HepG2 (cell line): ENCODE data around the gene SPTBN4. TPM values are rescaled to one million over a fixed set of nuclear protein-coding genes. Genes with fewer than 3 reads are reported as not detected.
A peak's percentile ranks its signal among the peaks of the same experiment; 100 is the strongest.

Experiments
- DNMT3B ChIP-seq: conservative IDR thresholded peaks from 2 replicates; pipeline ENCODE4 v1.6.1; 2016; ENCODE audit warnings: missing biosample characterization, control low read depth
- GPN1 ChIP-seq: sonication (generic); formaldehyde crosslinking; IDR thresholded peaks from 2 replicates; pipeline ENCODE4 v1.5.1; 2020; ENCODE audit warnings: missing genetic modification reagents, borderline replicate concordance
- HNRNPH1 ChIP-seq: fragments of 200-400 bp; formaldehyde crosslinking; optimal IDR thresholded peaks from 2 replicates; pipeline ENCODE3; 2017; ENCODE audit warnings: mild to moderate bottlenecking, low read depth, low read length
- ISL2 ChIP-seq: sonication (generic); formaldehyde crosslinking; IDR thresholded peaks from 2 replicates; pipeline ENCODE4 v1.5.0; 2020; ENCODE audit warnings: missing genetic modification reagents
- KDM2A ChIP-seq: sonication (generic); formaldehyde crosslinking; IDR thresholded peaks from 2 replicates; pipeline ENCODE4 v1.4.0; 2020; ENCODE audit warnings: low read depth, missing genetic modification reagents, borderline replicate concordance
- MAF1 ChIP-seq: sonication (generic); formaldehyde crosslinking; IDR thresholded peaks from 2 replicates; pipeline ENCODE4 v1.5.0; 2020; ENCODE audit warnings: missing genetic modification reagents, borderline replicate concordance
- MIXL1 ChIP-seq: IDR thresholded peaks from 2 replicates; pipeline ENCODE4 v1.6.1; 2016
- NFATC3 ChIP-seq: sonication (generic); formaldehyde crosslinking; IDR thresholded peaks from 2 replicates; pipeline ENCODE4 v1.5.1; 2020; ENCODE audit warnings: mild to moderate bottlenecking, missing genetic modification reagents
- PRPF4 ChIP-seq: fragments of 200-400 bp; formaldehyde crosslinking; IDR thresholded peaks from 2 replicates; pipeline ENCODE4 v1.6.1; 2016; ENCODE audit warnings: low read length, low read depth; ENCODE audit not compliant: poor library complexity, severe bottlenecking
- RORA ChIP-seq: sonication (generic); formaldehyde crosslinking; IDR thresholded peaks from 2 replicates; pipeline ENCODE4 v1.5.0; 2020; ENCODE audit warnings: mild to moderate bottlenecking, missing genetic modification reagents, moderate library complexity
- TAF15 ChIP-seq: fragments of 200-400 bp; formaldehyde crosslinking; IDR thresholded peaks from one replicate; pipeline ENCODE4 v1.6.1; 2018; ENCODE audit warnings: mild to moderate bottlenecking, low read depth, low read length; ENCODE audit not compliant: poor library complexity, severe bottlenecking
- TRIM22 ChIP-seq: fragments of 450-650 bp; IDR thresholded peaks from 2 replicates; pipeline ENCODE4 v1.6.1; 2017
- TRIM24 ChIP-seq: sonication (generic); formaldehyde crosslinking; IDR thresholded peaks from 2 replicates; pipeline ENCODE4 v1.8.0; 2022; ENCODE audit warnings: mild to moderate bottlenecking, missing genetic modification reagents
- ZEB1 ChIP-seq: IDR thresholded peaks from 2 replicates; pipeline ENCODE4 v1.6.1; 2012; ENCODE audit warnings: mild to moderate bottlenecking, low read depth, inconsistent platforms; ENCODE audit not compliant: insufficient replicate concordance
- ZNF30 ChIP-seq: sonication (generic); formaldehyde crosslinking; IDR thresholded peaks from 2 replicates; pipeline ENCODE4 v1.5.0; 2020; ENCODE audit warnings: mild to moderate bottlenecking, missing genetic modification reagents
- ZNF460 ChIP-seq: sonication (generic); formaldehyde crosslinking; IDR thresholded peaks from 2 replicates; pipeline ENCODE4 v1.5.1; 2020; ENCODE audit warnings: missing genetic modification reagents, mild to moderate bottlenecking, borderline replicate concordance
- ZNF496 ChIP-seq: sonication (generic); formaldehyde crosslinking; IDR thresholded peaks from 2 replicates; pipeline ENCODE4 v1.8.1; 2023; ENCODE audit warnings: mild to moderate bottlenecking, moderate library complexity, missing genetic modification reagents; ENCODE audit not compliant: insufficient replicate concordance
- ZNF552 ChIP-seq: sonication (generic); formaldehyde crosslinking; IDR thresholded peaks from 2 replicates; pipeline ENCODE4 v1.9.0; 2022; ENCODE audit warnings: missing genetic modification reagents, mild to moderate bottlenecking, borderline replicate concordance
- ZNF577 ChIP-seq: sonication (generic); formaldehyde crosslinking; IDR thresholded peaks from 2 replicates; pipeline ENCODE4 v1.4.0; 2020; ENCODE audit warnings: mild to moderate bottlenecking, low read depth, missing genetic modification reagents, borderline replicate concordance
- ZNF776 ChIP-seq: sonication (generic); formaldehyde crosslinking; IDR thresholded peaks from 2 replicates; pipeline ENCODE4 v1.4.0; 2020; ENCODE audit warnings: mild to moderate bottlenecking, missing genetic modification reagents
- polyA plus RNA-seq, 8 experiments: library from polyadenylated mRNA; depleted of rRNA in 3 of 8; stranded (reverse) in 7 of 8; unstranded in 1 of 8; fragments of >200 nt; fragmentation: Illumina TruSeq in 4 of 8; extraction: Trizol in 4 of 8; gene quantifications; 2 replicates each; pipeline versions ENCODE4 v1.2.1 to v1.2.3, GENCODE V29; 2011 to 2016; ENCODE audit warnings: low read depth in 4 of 8, missing spikeins in 1 of 8, mixed read lengths in 1 of 8; ENCODE audit not compliant: insufficient read depth in 1 of 8
- total RNA-seq, 5 experiments: library from RNA; depleted of rRNA; stranded (reverse); fragments of >200 nt; fragmentation: Illumina TruSeq; extraction: Trizol; gene quantifications; 2 replicates each; pipeline ENCODE4 v1.2.3, GENCODE V29; 2016; ENCODE audit warnings: low read depth in 1 of 5
- TF ChIP-seq, protein P1 (sequence below): IDR thresholded peaks from 2 replicates; pipeline ENCODE4 v1.6.1; 2012; ENCODE audit warnings: low read length, improper control_type of control experiment
- TF ChIP-seq, protein P2 (sequence below): sonication (generic); formaldehyde crosslinking; conservative IDR thresholded peaks from 2 replicates; pipeline ENCODE4 v1.4.0; 2020; ENCODE audit warnings: missing genetic modification reagents

Gene SPTBN4
- total and polyA plus RNA-seq, 2 of the 13 experiments (the other 11 are each of a cell fraction or from before 2014, with no cell fraction given): 0.11 TPM

DNA sequence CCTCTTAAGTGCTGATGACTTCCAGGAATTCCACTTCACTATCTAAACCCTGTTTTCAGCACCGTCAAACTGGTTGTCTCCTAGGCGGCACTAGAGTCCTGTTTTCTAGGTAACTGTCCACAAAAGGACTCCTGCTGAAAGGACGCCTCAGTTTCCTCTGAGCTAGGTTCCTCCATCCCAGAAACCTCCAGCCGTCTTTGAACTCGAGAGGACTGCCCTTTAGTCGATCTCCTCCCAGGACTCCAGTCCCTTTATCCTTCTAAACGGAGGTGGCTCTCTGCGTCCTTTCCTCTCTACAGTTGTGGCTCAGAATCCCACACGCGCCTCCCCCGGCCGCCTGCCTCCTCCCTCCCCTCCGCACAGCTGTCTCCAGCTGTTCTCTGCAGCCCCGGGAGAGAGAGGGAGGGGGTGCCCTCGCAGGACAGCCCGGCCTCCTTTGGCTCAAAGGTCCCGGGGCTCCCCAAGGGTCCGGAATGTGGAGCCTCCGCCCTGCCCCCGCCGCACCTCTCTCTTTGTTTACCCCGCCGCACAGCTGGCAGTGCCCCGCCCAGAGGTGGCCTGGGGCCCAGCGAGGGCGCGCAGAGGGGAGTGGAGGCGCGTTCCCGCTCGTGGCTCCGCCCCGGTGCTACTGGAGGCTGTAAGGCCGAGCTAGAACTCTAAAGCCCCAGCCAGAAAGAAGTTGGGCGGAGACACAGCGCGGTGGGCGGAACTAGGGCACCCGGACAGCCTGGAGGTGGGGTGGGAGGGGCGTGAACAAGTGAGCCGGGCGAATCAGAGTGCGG, 136.8 kb downstream of the SPTBN4 start (continued):
- TF ChIP-seq, protein P1, sequence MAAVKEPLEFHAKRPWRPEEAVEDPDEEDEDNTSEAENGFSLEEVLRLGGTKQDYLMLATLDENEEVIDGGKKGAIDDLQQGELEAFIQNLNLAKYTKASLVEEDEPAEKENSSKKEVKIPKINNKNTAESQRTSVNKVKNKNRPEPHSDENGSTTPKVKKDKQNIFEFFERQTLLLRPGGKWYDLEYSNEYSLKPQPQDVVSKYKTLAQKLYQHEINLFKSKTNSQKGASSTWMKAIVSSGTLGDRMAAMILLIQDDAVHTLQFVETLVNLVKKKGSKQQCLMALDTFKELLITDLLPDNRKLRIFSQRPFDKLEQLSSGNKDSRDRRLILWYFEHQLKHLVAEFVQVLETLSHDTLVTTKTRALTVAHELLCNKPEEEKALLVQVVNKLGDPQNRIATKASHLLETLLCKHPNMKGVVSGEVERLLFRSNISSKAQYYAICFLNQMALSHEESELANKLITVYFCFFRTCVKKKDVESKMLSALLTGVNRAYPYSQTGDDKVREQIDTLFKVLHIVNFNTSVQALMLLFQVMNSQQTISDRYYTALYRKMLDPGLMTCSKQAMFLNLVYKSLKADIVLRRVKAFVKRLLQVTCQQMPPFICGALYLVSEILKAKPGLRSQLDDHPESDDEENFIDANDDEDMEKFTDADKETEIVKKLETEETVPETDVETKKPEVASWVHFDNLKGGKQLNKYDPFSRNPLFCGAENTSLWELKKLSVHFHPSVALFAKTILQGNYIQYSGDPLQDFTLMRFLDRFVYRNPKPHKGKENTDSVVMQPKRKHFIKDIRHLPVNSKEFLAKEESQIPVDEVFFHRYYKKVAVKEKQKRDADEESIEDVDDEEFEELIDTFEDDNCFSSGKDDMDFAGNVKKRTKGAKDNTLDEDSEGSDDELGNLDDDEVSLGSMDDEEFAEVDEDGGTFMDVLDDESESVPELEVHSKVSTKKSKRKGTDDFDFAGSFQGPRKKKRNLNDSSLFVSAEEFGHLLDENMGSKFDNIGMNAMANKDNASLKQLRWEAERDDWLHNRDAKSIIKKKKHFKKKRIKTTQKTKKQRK: no peak
- TF ChIP-seq TAF15: peak; percentile 90
- TF ChIP-seq NFATC3 (CRISPR knock-in tag): no peak; the same call in 1 of the 2 replicates
- TF ChIP-seq, protein P2, sequence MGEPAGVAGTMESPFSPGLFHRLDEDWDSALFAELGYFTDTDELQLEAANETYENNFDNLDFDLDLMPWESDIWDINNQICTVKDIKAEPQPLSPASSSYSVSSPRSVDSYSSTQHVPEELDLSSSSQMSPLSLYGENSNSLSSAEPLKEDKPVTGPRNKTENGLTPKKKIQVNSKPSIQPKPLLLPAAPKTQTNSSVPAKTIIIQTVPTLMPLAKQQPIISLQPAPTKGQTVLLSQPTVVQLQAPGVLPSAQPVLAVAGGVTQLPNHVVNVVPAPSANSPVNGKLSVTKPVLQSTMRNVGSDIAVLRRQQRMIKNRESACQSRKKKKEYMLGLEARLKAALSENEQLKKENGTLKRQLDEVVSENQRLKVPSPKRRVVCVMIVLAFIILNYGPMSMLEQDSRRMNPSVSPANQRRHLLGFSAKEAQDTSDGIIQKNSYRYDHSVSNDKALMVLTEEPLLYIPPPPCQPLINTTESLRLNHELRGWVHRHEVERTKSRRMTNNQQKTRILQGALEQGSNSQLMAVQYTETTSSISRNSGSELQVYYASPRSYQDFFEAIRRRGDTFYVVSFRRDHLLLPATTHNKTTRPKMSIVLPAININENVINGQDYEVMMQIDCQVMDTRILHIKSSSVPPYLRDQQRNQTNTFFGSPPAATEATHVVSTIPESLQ: no peak
- no peak for TF ChIP-seq ZNF30
- 0 out of 2 replicates have a peak, but pooled peaks have one; percentile 53 for TF ChIP-seq MAF1 (CRISPR knock-in tag)
- TF ChIP-seq ZNF460: peak; percentile 19; the same call in 1 of the 2 replicates
- TF ChIP-seq TRIM24 (CRISPR knock-in tag): no peak
- peak; percentile 86 for TF ChIP-seq ISL2
- no peak for TF ChIP-seq RORA (CRISPR knock-in tag)
- no peak for TF ChIP-seq ZNF577 (CRISPR knock-in tag)
- TF ChIP-seq ZEB1: peak; percentile 85
- no peak for TF ChIP-seq GPN1 (CRISPR knock-in tag)
- peak; percentile 89 for TF ChIP-seq KDM2A (CRISPR knock-in tag)
- TF ChIP-seq HNRNPH1: no peak
- 0 out of 2 replicates have a peak, but pooled peaks have one; percentile 59 for TF ChIP-seq ZNF776 (CRISPR knock-in tag)
- 0 out of 2 replicates have a peak, but pooled peaks have one; percentile 58 for TF ChIP-seq DNMT3B (CRISPR knock-in tag)
- no peak for TF ChIP-seq PRPF4
- TF ChIP-seq ZNF496 (CRISPR knock-in tag): no peak
- no peak; the same call in 1 of the 2 replicates for TF ChIP-seq ZNF552 (CRISPR knock-in tag)
- TF ChIP-seq MIXL1: peak; percentile 63; the same call in 1 of the 2 replicates
- TF ChIP-seq TRIM22: no peak
